Head of caudate nucleus (tissue), 42 donors: ENCODE measurements around the gene GAL3ST3.
"Not testable (repeated sequence)": the region's sequence is repeated elsewhere in the genome, so short reads cannot be mapped to it uniquely, and the experiment has no call there.

Source experiments
- DNase-seq, 42 donors: peaks; one replicate each; pipeline versions ENCODE4 v3.0.0 to v3.0.0-alpha.2; 2020 to 2021; ENCODE audit warnings: mixed read lengths in 7 of 42
- intact Hi-C: fragments of 100-400 bp; cut with DNase I; formaldehyde crosslinking; loops from one replicate; pipeline ENCODE4 v1.15.0; 2022

GAL3ST3 gene

GRCh38 chr11:66050581-66051231, 1.7 kb upstream of the GAL3ST3 start:
- intact Hi-C loops: no loop called here
- DNase-seq: no peak

GRCh38 chr11:66047541-66048365, 1.2 kb downstream of the GAL3ST3 start:
- intact Hi-C loops: no loop called here
- DNase-seq: peak in 3 of 42 donors; percentile 10 to 26 (median 18)

DNA sequence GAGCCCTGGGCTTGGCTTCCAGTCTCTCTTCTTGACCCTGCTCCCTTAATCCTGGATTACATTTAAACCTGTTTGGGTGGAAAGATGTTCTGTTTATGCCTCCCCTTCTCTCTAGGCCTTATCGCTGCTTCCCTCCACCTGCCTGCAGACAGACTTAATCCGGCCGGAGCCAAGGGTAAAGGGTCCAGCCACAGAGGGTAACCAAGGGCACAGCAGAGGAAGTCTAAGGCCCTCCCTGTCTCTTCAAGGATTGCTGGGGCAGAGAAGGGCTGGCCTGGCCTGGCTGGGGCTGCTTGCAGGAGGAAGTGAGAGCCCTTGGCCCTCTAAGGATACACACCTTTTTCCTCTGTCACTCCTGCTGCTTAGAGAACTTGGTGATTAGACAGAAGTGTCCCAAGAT, 2.1 kb downstream of the GAL3ST3 start:
- intact Hi-C loops: no loop called here
- no peak for DNase-seq

- intact Hi-C loops: no loop called here
- DNase-seq: peak; percentile 57 to 94 (median 86)
These were observed 3.8 kb downstream of the GAL3ST3 start for GRCh38 chr11:66045177-66045639.

GRCh38 chr11:66044757-66045156, 4.2 kb downstream of the GAL3ST3 start:
- intact Hi-C loops: no loop called here
- DNase-seq: no peak

- intact Hi-C loops: no loop called here
- DNase-seq: no peak
These were observed 5.7 kb downstream of the GAL3ST3 start for GRCh38 chr11:66042996-66043906.

GRCh38 chr11:66042227-66042995, 6.5 kb downstream of the GAL3ST3 start:
- no peak for DNase-seq
- intact Hi-C loops: no loop called here

GRCh38 chr11:66039765-66040164, 9.2 kb downstream of the GAL3ST3 start:
- no peak for DNase-seq
- intact Hi-C loops: no loop called here

DNA sequence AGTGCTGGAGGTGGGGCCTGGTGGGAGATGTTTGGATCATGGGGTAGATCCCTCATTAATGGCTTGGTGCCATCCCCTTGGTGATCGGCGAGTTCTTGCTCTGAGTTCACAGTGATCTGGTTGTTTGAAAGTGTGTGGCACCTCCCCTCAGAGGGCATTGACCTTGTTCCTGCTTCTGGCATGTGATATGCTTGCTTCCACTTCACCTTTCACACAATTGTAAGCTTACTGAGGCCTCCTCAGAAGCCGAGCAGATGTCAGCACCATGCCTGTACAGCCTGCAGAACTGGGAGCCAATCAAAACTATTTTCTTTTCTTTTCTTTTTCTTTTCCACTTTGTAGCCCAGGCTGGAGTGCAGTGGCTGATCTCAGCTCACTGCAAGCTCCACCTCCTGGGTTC, 11.6 kb downstream of the GAL3ST3 start:
- intact Hi-C loops: no loop called here
- DNase-seq: no peak

DNA sequence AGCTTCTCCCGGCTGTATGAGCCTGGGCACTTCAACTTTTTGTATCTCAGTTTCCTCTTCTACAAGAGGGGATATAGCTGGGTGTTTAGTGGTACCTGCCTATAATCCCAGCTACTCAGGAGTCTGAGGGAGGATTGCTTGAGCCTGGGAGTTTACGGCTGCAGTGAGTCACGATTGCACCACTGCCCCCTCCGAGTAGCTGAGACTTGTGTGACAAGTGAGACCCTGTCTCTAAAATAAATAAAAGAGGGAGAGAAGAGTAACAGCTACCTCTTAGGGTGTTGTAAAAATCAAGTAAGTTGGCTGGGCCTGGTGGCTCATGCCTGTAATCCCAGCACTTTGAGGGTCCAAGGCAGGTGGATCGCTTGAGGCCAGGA, 12.6 kb downstream of the GAL3ST3 start:
- DNase-seq: no peak

DNA sequence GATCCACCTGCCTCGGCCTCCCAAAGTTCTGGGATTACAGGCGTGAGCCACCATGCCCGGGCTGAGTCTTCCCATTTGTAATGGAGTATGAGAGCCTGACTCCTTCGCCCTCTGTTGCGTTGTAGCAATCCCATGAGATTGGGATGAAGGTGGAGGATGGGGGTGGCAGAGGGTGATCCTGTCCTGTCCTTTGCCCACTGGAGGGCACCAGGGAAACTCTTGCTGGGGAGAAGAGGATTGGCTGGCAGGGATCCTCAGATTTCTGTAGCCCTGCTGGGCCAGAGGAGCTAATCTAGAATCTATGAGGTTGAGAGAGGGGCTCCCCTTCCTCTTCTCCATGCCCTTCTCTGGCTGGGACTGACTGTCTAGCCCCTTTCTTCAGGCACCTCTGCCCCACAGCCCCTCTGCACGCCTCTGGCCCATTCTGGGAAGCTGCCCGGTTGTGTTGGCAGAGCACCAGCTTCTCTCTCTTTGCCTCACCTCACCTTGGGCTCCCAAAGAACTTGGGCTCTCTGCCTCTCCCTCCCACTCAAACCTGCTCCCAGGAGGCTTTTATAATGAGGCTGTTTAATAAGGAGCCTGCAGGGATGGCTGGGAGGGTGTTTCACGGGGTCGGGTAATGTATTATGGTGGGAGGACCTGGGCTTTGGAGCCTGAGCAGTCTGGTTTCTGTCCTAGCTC, 13.2 kb downstream of the GAL3ST3 start:
- intact Hi-C loops: no loop called here
- peak in 9 of 42 donors; percentile 8 to 64 (median 30) for DNase-seq

More for the DNA sequence above, 12.6 kb downstream of the GAL3ST3 start:
- intact Hi-C loops: no loop called here

- DNase-seq: no peak
- intact Hi-C loops: no loop called here
These were observed 15.8 kb downstream of the GAL3ST3 start for GRCh38 chr11:66032957-66033735.

DNA sequence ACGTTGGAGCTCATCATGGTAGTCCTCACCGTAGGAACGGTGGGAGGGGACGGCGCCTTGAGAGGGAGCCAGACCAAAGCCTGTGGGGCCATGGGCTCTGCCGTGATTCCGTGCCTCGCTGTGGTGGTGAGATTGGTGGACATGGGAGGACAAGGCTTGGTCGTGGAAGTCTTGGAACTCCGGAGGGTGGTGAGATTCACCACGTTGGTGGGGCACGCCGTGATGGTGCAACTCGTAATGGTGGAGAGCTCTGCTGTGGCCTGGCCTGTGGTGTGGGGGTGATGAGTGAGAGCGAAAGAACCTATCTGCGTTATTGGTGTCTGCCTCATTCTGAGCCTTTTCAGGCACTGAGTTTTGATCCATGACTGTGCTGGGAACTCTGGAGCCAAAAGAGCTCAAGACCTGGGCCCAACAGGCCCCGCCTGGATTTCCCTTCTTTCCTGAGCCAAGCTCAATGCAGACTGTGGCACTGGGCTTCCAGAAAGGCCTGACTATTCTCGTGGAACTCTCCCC, 22.9 kb downstream of the GAL3ST3 start, which contains the start of gene CATSPER1:
Gene CATSPER1, minus strand, starts transcription at position 463 of the 513 bp plus-strand sequence. Its CDS starts 100 bp downstream, at position 363.
- intact Hi-C loops: no loop called here
- no peak for DNase-seq

GRCh38 chr11:66023186-66023440, 25.8 kb downstream of the GAL3ST3 start:
- DNase-seq, intact Hi-C loops: not testable (repeated sequence)

GRCh38 chr11:66022401-66023185, 26.4 kb downstream of the GAL3ST3 start:
- intact Hi-C loops: no loop called here

DNA sequence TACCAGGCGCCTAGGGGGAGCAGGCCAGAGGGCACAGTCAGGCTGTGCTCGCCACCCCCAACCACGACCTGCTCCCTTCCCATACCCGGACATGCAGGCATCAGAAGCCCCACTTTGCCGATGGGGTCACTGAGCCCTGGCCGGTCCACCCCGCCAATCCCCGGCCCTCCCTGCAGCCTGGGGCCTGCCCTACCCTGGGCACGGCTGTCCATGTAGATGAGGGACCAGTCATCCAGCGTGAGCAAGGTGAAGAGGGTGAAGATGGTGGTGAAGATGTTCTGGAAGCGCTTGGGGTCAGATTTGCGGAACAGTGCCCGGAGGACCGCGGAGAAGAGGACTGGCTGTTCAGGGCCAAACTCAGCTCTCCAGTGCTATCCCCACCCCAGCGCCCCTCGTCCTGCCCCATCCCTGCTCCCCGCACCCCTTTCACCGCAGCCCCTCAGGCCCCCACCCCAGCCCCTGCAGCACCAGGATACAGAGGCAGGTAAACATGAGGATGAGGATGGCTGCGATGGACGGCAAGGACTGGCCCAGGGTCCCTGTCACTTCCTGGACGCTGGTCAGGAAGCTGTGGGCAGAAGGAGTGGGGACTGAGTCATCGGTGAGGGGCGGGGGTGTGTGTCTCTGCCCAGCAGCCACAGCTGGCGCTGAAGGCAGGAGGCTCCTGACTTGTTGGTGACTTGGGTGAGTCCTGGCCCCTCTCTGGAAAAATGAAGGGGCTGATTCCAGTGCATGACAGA, 28.2 kb downstream of the GAL3ST3 start:
- intact Hi-C loops: no loop called here
- peak in 2 of 42 donors; percentile 32 to 33 for DNase-seq

More at GRCh38 chr11:66022401-66023185, 26.4 kb downstream of the GAL3ST3 start:
- peak; percentile 39 to 90 (median 74) for DNase-seq
